ENCODE data around the gene PAPOLB.

Gene PAPOLB

DNA sequence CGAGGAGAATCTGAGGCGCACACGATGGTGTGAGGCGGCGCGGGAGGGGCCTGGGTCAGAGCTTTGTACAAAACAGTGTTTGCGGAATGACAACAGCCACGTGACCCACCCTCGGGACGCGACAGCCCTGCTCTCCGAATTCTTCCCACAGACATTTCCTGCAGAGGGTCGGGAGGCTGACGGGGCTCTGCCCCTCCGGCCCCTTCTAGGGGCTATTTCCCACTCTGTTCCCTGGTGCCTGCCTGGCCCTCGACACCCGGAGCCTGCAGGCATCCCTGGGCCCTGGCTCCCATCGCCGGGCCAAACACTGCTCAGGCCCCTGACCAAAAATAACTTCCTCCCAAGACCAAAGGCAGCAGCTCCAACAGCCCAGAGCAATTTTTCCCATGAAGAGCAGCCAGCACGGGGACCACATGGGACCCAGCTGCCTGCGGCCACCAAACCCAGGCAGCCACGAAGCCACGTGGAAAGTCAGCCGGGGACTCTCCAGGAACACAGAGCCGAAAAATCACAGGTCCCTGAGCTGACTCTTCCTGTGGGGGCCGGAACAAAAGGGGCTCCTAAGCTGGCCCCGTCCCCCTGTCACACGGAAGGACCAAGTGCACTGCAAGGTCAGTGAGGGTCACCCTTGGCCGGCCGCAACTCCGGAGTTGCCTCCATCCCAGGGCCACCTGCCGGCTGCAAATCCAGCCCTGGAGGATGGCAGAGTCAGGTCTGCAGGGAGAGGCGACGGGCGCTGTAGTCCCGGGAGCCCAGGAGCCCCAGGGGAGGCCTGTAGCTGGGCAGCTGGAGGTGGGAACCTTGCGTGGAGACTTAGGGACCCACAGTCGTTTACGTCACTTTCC is 42.0 kb downstream of the PAPOLB start:
- no peak for DNase-seq
- no peaks in the 10 kb centered on the region for H3K9me3 ChIP-seq
- no peaks in the 10 kb centered on the region for H3K36me3 ChIP-seq
- no peaks in the 10 kb centered on the region for H3K27me3 ChIP-seq
- TF ChIP-seq, protein P1, sequence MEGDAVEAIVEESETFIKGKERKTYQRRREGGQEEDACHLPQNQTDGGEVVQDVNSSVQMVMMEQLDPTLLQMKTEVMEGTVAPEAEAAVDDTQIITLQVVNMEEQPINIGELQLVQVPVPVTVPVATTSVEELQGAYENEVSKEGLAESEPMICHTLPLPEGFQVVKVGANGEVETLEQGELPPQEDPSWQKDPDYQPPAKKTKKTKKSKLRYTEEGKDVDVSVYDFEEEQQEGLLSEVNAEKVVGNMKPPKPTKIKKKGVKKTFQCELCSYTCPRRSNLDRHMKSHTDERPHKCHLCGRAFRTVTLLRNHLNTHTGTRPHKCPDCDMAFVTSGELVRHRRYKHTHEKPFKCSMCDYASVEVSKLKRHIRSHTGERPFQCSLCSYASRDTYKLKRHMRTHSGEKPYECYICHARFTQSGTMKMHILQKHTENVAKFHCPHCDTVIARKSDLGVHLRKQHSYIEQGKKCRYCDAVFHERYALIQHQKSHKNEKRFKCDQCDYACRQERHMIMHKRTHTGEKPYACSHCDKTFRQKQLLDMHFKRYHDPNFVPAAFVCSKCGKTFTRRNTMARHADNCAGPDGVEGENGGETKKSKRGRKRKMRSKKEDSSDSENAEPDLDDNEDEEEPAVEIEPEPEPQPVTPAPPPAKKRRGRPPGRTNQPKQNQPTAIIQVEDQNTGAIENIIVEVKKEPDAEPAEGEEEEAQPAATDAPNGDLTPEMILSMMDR (IDR thresholded peaks at IDR 0.05; ENCODE audit: low read depth, low read length) = no peak
- H3K4me3 ChIP-seq (ENCODE audit: low read depth, low read length) = no peak overlapping the region
- no peaks in the 10 kb centered on the region for H3K4me1 ChIP-seq

DNA sequence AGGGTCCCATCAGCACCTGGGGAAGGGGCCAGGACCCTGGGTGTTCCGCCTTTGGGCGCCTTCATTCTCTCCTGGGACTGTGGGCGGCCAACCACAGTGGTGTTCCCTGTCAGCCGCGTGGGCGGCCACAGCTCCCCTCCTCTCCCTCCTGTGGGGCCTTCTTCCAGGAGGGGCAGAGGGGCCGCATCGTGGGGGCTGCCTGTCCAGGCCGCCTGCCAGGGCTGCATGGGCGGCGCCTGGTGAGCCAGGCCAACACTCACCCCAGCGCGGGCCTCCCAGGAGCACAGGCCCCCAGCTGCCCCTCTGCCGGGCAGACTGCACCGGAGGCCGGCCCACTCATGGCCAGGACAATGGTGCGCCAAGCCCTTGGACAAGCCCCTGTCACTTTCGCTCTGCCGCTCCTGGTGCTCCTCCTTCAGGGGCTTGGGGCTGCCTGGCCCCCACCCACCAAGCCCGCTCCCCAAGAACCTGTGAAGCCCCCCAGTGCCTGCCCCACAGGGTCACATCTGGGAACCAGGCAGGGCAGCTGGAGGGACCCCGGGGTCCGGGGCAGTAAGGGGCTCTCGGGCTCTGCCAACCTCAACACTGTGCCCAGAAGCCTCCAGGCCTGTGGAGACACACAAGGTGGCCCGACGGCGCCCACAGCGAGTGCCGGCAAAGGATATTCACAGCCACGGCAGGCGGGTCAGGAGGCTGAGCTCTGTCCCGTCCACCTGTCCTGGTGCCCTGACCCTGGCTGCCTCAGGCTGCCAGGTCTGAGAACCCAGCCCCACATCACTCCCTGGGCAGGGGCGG is 43.6 kb downstream of the PAPOLB start:
- Histone ChIP-seq H3K27me3 (no peaks in the 10 kb centered on the region), H3K4me1 (no peaks in the 10 kb centered on the region)
- DNase-seq = no peak

DNA sequence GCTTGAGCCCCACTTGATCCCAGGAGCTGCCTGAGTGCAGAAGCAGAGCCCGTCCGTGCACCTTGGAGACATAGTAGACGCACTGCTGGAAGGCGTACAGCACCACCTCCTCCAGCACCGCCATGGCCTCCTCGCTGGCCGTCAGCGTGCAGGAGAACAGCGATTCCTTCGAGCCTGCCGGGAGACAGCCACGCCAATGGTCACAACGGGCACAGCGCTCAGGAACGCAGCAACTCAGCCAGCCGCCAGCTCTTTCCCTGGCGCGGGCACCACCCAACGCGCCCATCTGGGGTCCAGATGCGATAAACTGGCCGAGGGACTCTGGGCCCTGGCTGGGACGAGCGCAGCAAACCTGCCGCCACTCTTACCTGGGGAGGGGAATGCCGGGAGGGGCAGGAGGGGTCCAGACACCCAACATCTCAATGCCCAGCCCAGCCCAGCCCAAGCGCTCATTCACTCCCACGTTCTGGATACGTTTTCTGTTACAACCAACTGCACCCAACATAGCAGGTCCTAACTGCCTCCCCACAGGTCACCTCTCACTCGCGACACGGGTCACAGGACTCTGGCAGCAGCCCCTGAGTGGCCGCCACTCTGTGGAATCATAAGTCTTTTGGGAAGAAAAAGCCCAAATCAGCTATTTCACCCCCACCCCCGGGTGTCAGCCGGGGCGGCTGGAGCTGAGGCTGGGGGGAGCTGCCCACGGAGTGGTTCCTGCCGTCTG is 44.5 kb downstream of the PAPOLB start:
- TF ChIP-seq, protein P1 (IDR thresholded peaks at IDR 0.05; ENCODE audit: low read depth, low read length) = no peak

More for the DNA sequence above, 43.6 kb downstream of the PAPOLB start:
- TF ChIP-seq, protein P1 (IDR thresholded peaks at IDR 0.05; ENCODE audit: low read depth, low read length) = no peak
- Histone ChIP-seq H3K4me3 (ENCODE audit: low read depth, low read length) (no peak overlapping the region), H3K9me3 (no peaks in the 10 kb centered on the region), H3K36me3 (no peaks in the 10 kb centered on the region)

DNA sequence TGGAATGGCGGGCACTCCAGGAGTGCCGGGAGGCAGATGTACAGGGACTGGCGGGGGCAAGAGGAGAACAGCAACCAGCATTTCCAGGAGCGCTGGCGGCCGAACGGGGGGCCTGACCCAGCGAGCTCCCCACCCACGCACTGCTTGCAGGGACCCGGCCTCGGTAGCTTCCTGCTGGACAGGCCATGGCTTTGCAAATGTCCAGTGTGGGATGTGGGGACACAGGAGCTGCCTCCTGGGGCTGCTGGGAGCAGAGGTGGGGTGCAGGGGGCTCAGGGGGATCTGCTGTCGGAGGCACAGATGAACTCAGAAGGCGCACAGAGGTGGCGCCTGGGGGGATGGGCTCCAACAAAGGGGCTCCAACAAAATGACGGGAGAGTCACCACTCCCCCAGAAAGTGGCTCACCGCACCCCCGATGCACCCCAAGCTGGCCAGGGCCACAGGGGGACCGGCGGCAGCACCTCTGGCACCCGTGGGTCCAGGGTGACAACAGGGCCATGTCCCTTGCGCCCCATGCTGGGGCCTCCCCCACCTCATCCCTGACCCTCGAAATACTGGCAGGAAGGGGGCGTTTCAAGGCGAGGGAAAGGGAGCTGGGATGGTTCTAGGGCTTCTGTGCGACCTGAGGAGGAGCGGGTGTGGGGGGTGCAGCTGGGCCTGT is 45.3 kb downstream of the PAPOLB start:
- DNase-seq = no peak
- Histone ChIP-seq H3K9me3 (no peaks in the 10 kb centered on the region), H3K27me3 (no peaks in the 10 kb centered on the region), H3K36me3 (no peaks in the 10 kb centered on the region), H3K4me1 (no peaks in the 10 kb centered on the region), H3K4me3 (ENCODE audit: low read depth, low read length) (no peak overlapping the region)
- TF ChIP-seq, protein P1 (IDR thresholded peaks at IDR 0.05; ENCODE audit: low read depth, low read length) = no peak

More for the DNA sequence above, 44.5 kb downstream of the PAPOLB start:
- DNase-seq = no peak
- Histone ChIP-seq H3K4me1 (no peaks in the 10 kb centered on the region), H3K9me3 (no peaks in the 10 kb centered on the region), H3K27me3 (no peaks in the 10 kb centered on the region), H3K4me3 (ENCODE audit: low read depth, low read length) (no peak overlapping the region), H3K36me3 (no peaks in the 10 kb centered on the region)

DNA sequence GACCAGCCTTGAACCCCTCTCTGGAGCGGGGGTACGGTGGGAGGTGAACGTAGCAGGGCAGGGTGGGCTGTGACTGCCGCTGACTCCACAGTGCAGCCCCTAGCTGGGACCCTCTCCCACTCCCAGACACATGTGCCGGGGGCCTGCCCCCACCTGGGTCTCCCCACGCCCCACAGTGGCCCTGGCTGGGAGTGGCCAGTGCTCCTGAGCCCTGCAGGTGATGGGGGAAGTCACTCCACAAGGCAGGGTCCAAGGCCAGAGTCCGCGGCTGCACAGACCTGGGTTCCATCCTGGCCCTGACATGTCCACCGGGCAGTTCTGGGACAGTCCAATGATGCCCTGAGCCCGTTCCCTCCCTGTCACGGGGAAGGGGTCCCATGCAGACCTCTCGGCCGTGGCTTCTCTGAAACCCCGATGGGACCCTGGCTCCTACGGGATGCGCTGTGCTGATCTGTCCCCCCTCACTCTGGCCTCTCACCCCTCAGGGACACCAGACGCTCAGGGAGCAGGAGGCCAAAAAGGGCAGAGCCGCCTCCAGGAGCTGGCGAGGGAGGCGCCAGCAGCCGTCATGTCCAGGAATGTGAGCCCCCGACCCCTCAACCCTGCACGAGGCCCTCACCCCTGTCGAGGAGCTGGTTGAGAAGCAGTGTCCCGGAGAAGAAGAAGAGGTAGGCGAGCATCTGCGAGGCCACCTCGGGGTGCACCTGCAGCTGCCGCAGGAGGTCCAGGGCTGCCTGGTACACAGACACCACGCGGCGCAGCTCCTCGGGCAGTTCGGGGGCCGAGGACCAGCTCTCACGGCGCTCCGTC is 46.0 kb downstream of the PAPOLB start:
- no peak for DNase-seq
- no peaks in the 10 kb centered on the region for H3K4me1 ChIP-seq
- H3K27me3 ChIP-seq = no peaks in the 10 kb centered on the region
- H3K9me3 ChIP-seq = no peaks in the 10 kb centered on the region
- TF ChIP-seq, protein P1 (IDR thresholded peaks at IDR 0.05; ENCODE audit: low read depth, low read length) = no peak
- no peaks in the 10 kb centered on the region for H3K36me3 ChIP-seq
- no peak overlapping the region for H3K4me3 ChIP-seq (ENCODE audit: low read depth, low read length)
